Ammon's horn (tissue), 1 donor: ENCODE results near the gene SLC30A2.

Experiments
- DNase-seq: peaks from one replicate; pipeline ENCODE4 v3.0.0-alpha.2; 2016; ENCODE audit warnings: low spot score

SLC30A2 gene

GRCh38 chr1:26022404-26022779 is 23.5 kb downstream of the SLC30A2 start:
- DNase-seq = no peak

- peak; percentile 85 for DNase-seq
These were observed 24.1 kb downstream of the SLC30A2 start, which contains the start of gene EXTL1 for GRCh38 chr1:26021647-26022403. EXTL1 (plus strand) TSS chr1:26021775; CDS start chr1:26022647, 872 bp downstream.

- DNase-seq = no peak
These were observed 24.8 kb downstream of the SLC30A2 start for GRCh38 chr1:26020941-26021646.

GRCh38 chr1:26020330-26020768 is 25.6 kb downstream of the SLC30A2 start:
- no peak for DNase-seq

GRCh38 chr1:26019641-26020315 is 26.1 kb downstream of the SLC30A2 start:
- no peak for DNase-seq

- no peak for DNase-seq
These were observed 28.3 kb downstream of the SLC30A2 start for GRCh38 chr1:26017606-26018005.

- no peak for DNase-seq
These were observed 28.9 kb downstream of the SLC30A2 start for GRCh38 chr1:26016953-26017545.

GRCh38 chr1:26016258-26016952 is 29.5 kb downstream of the SLC30A2 start:
- DNase-seq = no peak

GRCh38 chr1:26015358-26015757 is 30.6 kb downstream of the SLC30A2 start:
- DNase-seq = no peak

GRCh38 chr1:26014179-26014578 is 31.7 kb downstream of the SLC30A2 start:
- no peak for DNase-seq

- no peak for DNase-seq
These were observed 33.1 kb downstream of the SLC30A2 start for GRCh38 chr1:26012864-26013263.

GRCh38 chr1:26010825-26011224 is 35.1 kb downstream of the SLC30A2 start:
- DNase-seq = no peak

- no peak for DNase-seq
These were observed 36.0 kb downstream of the SLC30A2 start for GRCh38 chr1:26009796-26010447.

GRCh38 chr1:26006710-26007109 is 39.2 kb downstream of the SLC30A2 start:
- no peak for DNase-seq

GRCh38 chr1:26005434-26006105 is 40.3 kb downstream of the SLC30A2 start:
- no peak for DNase-seq

- no peak for DNase-seq
These were observed 42.2 kb downstream of the SLC30A2 start for GRCh38 chr1:26003756-26004155.

- DNase-seq = no peak
These were observed 42.7 kb downstream of the SLC30A2 start for GRCh38 chr1:26003262-26003661.

GRCh38 chr1:25999041-25999800 is 46.7 kb downstream of the SLC30A2 start:
- DNase-seq = no peak

GRCh38 chr1:25997828-25998761 is 47.8 kb downstream of the SLC30A2 start, which contains the start of gene PAFAH2:
PAFAH2 (minus strand) TSS chr1:25998063; CDS start chr1:25990816, 7,247 bp downstream.
- DNase-seq = peak; percentile 99
